Activated T-helper 1 cell treated with anti-CD3 and anti-CD28 coated beads, Interleukin-12 subunit alpha, Interleukin-12 subunit beta, Interleukin-2, Interleukin-4 antibody, amounts not matched to agents 30 ng/mL and 10 ng/mL and 1 ng/mL, durations not matched to agents 14 hours and 24 hours and 36 hours (primary cell): ENCODE data around the gene FRYL. TPM values are rescaled to one million over a fixed set of nuclear protein-coding genes. Genes with fewer than 3 reads are reported as not detected.
A peak's percentile ranks its signal among the peaks of the same experiment; 100 is the strongest.

Source experiments
- DNase-seq: peaks from one replicate; pipeline ENCODE4 v3.0.0; 2021; ENCODE audit warnings: low spot score
- H3K27ac Mint-ChIP-seq: one replicate; pipeline ENCODE4 v1.8.0; 2021; ENCODE audit warnings: mild to moderate bottlenecking, mixed read lengths
- H3K27me3 Mint-ChIP-seq: one replicate; pipeline ENCODE4 v1.8.0; 2022; ENCODE audit warnings: mild to moderate bottlenecking, moderate library complexity, mixed read lengths; ENCODE audit not compliant: insufficient read depth
- H3K36me3 Mint-ChIP-seq: one replicate; pipeline ENCODE4 v1.8.0; 2021; ENCODE audit warnings: low read depth, mixed read lengths
- H3K4me1 Mint-ChIP-seq: one replicate; pipeline ENCODE4 v1.8.0; 2021; ENCODE audit warnings: low read depth, mixed read lengths
- H3K4me3 Mint-ChIP-seq: one replicate; pipeline ENCODE4 v1.8.0; 2021; ENCODE audit warnings: mild to moderate bottlenecking, moderate library complexity, mixed read lengths
- H3K9me3 Mint-ChIP-seq: one replicate; pipeline ENCODE4 v1.8.0; 2021; ENCODE audit warnings: mixed read lengths
- intact Hi-C: fragments of 100-400 bp; cut with micrococcal nuclease; formaldehyde crosslinking; loops from one replicate; pipeline ENCODE4 v1.15.1; 2024
- total RNA-seq: library from RNA; stranded (reverse); gene quantifications from 2 replicates; pipeline ENCODE4 v1.2.3, GENCODE V29; 2022

FRYL gene
- total RNA-seq, 1 donor from 2014 or later, result 80.0 TPM

GRCh38 chr4:48589098-48589445 lies 191.0 kb downstream of the FRYL start:
- H3K27me3 Mint-ChIP-seq, result no peaks in the 10 kb centered on the region
- no peak for DNase-seq
- peaks cover 24% of the 10 kb centered on the region for H3K36me3 Mint-ChIP-seq
- no peak overlapping the region for H3K4me3 Mint-ChIP-seq
- H3K9me3 Mint-ChIP-seq, result no peaks in the 10 kb centered on the region
- intact Hi-C loops, result no loop called here
- H3K27ac Mint-ChIP-seq, result no peak overlapping the region
- H3K4me1 Mint-ChIP-seq, result peaks cover 14% of the 10 kb centered on the region

- Mint-ChIP-seq H3K27me3 (no peaks in the 10 kb centered on the region), H3K4me3 (no peak overlapping the region), H3K36me3 (peaks cover 24% of the 10 kb centered on the region), H3K4me1 (peaks cover 14% of the 10 kb centered on the region), H3K27ac (peak overlapping the region; percentile 1), H3K9me3 (no peaks in the 10 kb centered on the region)
- intact Hi-C loops, result no loop called here
- no peak for DNase-seq
These were observed 191.6 kb downstream of the FRYL start for GRCh38 chr4:48588230-48589097.

- intact Hi-C loops, result no loop called here
- Mint-ChIP-seq H3K9me3 (no peaks in the 10 kb centered on the region), H3K4me3 (no peak overlapping the region), H3K36me3 (peaks cover 29% of the 10 kb centered on the region), H3K27me3 (no peaks in the 10 kb centered on the region), H3K4me1 (peaks cover 14% of the 10 kb centered on the region), H3K27ac (no peak overlapping the region)
- no peak for DNase-seq
These were observed 194.7 kb downstream of the FRYL start for GRCh38 chr4:48585401-48585800.

- no peaks in the 10 kb centered on the region for H3K27me3 Mint-ChIP-seq
- intact Hi-C loops, result loop anchor here (1.0 to 2.0 kb wide), 5 partner anchors 103 to 385 kb away; partner anchors contain the start of genes FRYL, OCIAD1 and OCIAD2
- no peak overlapping the region for H3K4me3 Mint-ChIP-seq
- peaks cover 16% of the 10 kb centered on the region for H3K36me3 Mint-ChIP-seq
- peak; percentile 17 for DNase-seq
- H3K27ac Mint-ChIP-seq, result peak overlapping the region; percentile 6
- H3K4me1 Mint-ChIP-seq, result peaks cover 10% of the 10 kb centered on the region
- H3K9me3 Mint-ChIP-seq, result no peaks in the 10 kb centered on the region
These were observed 201.7 kb downstream of the FRYL start for GRCh38 chr4:48578132-48578968.

GRCh38 chr4:48575964-48576363 lies 204.1 kb downstream of the FRYL start:
- no peaks in the 10 kb centered on the region for H3K27me3 Mint-ChIP-seq
- DNase-seq, result no peak
- H3K4me3 Mint-ChIP-seq, result no peak overlapping the region
- intact Hi-C loops, result no loop called here
- peaks cover 18% of the 10 kb centered on the region for H3K36me3 Mint-ChIP-seq
- H3K9me3 Mint-ChIP-seq, result no peaks in the 10 kb centered on the region
- H3K4me1 Mint-ChIP-seq, result peaks cover 10% of the 10 kb centered on the region
- no peak overlapping the region for H3K27ac Mint-ChIP-seq

- Mint-ChIP-seq H3K9me3 (no peaks in the 10 kb centered on the region), H3K4me3 (no peak overlapping the region), H3K27ac (no peak overlapping the region), H3K4me1 (no peaks in the 10 kb centered on the region), H3K36me3 (peaks cover 19% of the 10 kb centered on the region), H3K27me3 (no peaks in the 10 kb centered on the region)
- DNase-seq, result no peak
- intact Hi-C loops, result no loop called here
These were observed 208.6 kb downstream of the FRYL start for GRCh38 chr4:48571471-48571870.

GRCh38 chr4:48570646-48571220 lies 209.3 kb downstream of the FRYL start:
- H3K27ac Mint-ChIP-seq, result no peak overlapping the region
- intact Hi-C loops, result no loop called here
- no peaks in the 10 kb centered on the region for H3K4me1 Mint-ChIP-seq
- H3K9me3 Mint-ChIP-seq, result no peaks in the 10 kb centered on the region
- DNase-seq, result no peak
- H3K36me3 Mint-ChIP-seq, result peaks cover 24% of the 10 kb centered on the region
- H3K4me3 Mint-ChIP-seq, result no peak overlapping the region
- no peaks in the 10 kb centered on the region for H3K27me3 Mint-ChIP-seq

GRCh38 chr4:48566034-48566384 lies 214.1 kb downstream of the FRYL start:
- no peaks in the 10 kb centered on the region for H3K9me3 Mint-ChIP-seq
- H3K27me3 Mint-ChIP-seq, result no peaks in the 10 kb centered on the region
- intact Hi-C loops, result no loop called here
- no peak for DNase-seq
- no peak overlapping the region for H3K27ac Mint-ChIP-seq
- H3K4me1 Mint-ChIP-seq, result no peaks in the 10 kb centered on the region
- no peak overlapping the region for H3K4me3 Mint-ChIP-seq
- peaks cover 29% of the 10 kb centered on the region for H3K36me3 Mint-ChIP-seq

- intact Hi-C loops, result no loop called here
- no peak for DNase-seq
- Mint-ChIP-seq H3K27me3 (no peaks in the 10 kb centered on the region), H3K4me3 (no peak overlapping the region), H3K27ac (no peak overlapping the region), H3K4me1 (no peaks in the 10 kb centered on the region), H3K9me3 (no peaks in the 10 kb centered on the region), H3K36me3 (peaks cover 26% of the 10 kb centered on the region)
These were observed 214.6 kb downstream of the FRYL start for GRCh38 chr4:48565362-48566033.

GRCh38 chr4:48564151-48564550 lies 215.9 kb downstream of the FRYL start:
- H3K27me3 Mint-ChIP-seq, result no peaks in the 10 kb centered on the region
- no peak overlapping the region for H3K4me3 Mint-ChIP-seq
- intact Hi-C loops, result no loop called here
- no peak for DNase-seq
- peaks cover 34% of the 10 kb centered on the region for H3K36me3 Mint-ChIP-seq
- no peaks in the 10 kb centered on the region for H3K9me3 Mint-ChIP-seq
- no peak overlapping the region for H3K27ac Mint-ChIP-seq
- H3K4me1 Mint-ChIP-seq, result no peaks in the 10 kb centered on the region

GRCh38 chr4:48558819-48559218 lies 221.3 kb downstream of the FRYL start:
- Mint-ChIP-seq H3K4me3 (no peak overlapping the region), H3K4me1 (peaks cover 5% of the 10 kb centered on the region), H3K27ac (peak overlapping the region; percentile 9), H3K9me3 (peaks cover 10% of the 10 kb centered on the region), H3K36me3 (peaks cover 48% of the 10 kb centered on the region), H3K27me3 (no peaks in the 10 kb centered on the region)
- DNase-seq, result no peak
- intact Hi-C loops, result no loop called here

GRCh38 chr4:48558026-48558425 lies 222.1 kb downstream of the FRYL start:
- no peak for DNase-seq
- Mint-ChIP-seq H3K4me3 (no peak overlapping the region), H3K9me3 (peaks cover 10% of the 10 kb centered on the region), H3K36me3 (peaks cover 49% of the 10 kb centered on the region), H3K27ac (no peak overlapping the region), H3K27me3 (no peaks in the 10 kb centered on the region), H3K4me1 (peaks cover 5% of the 10 kb centered on the region)
- intact Hi-C loops, result no loop called here
